SK-N-SH treated with all-trans-retinoic acid at 6 μM for 48 hours (cell line): ENCODE measurements around the gene SLC34A1.

ENCODE experiments used
- ATAC-seq: fragments of 200-7000 bp; cut with Tn5 transposase; 3 replicates; pipeline ENCODE4 v1.9.1; 2020; ENCODE audit warnings: mild to moderate bottlenecking, moderate library complexity
- ARNTL ChIP-seq: fragments of 450-650 bp; formaldehyde crosslinking; IDR thresholded peaks from 2 replicates; pipeline ENCODE4 v1.5.0; 2020; ENCODE audit warnings: low read depth, mild to moderate bottlenecking, moderate library complexity, borderline replicate concordance
- BACH2 ChIP-seq: fragments of 250-450 bp; sonication (Bioruptor Pico); IDR thresholded peaks from 2 replicates; pipeline ENCODE4 v1.9.0; 2021; ENCODE audit warnings: mild to moderate bottlenecking, borderline replicate concordance
- CREB5 ChIP-seq: fragments of 250-450 bp; sonication (Bioruptor Pico); IDR thresholded peaks from 2 replicates; pipeline ENCODE4 v1.5.1; 2020; ENCODE audit warnings: low read depth, mild to moderate bottlenecking, moderate library complexity
- CSDC2 ChIP-seq: fragments of 250-450 bp; sonication (Bioruptor Pico); IDR thresholded peaks from 2 replicates; pipeline ENCODE4 v1.5.0; 2020; ENCODE audit warnings: mild to moderate bottlenecking, moderate library complexity
- CSRNP3 ChIP-seq: fragments of 250-450 bp; sonication (Bioruptor Pico); IDR thresholded peaks from 2 replicates; pipeline ENCODE4 v1.5.1; 2021; ENCODE audit warnings: mild to moderate bottlenecking, moderate library complexity
- ESRRG ChIP-seq: fragments of 250-450 bp; sonication (Bioruptor Pico); IDR thresholded peaks from 2 replicates; pipeline ENCODE4 v1.6.1; 2021; ENCODE audit warnings: mild to moderate bottlenecking
- GLIS3 ChIP-seq: fragments of 250-450 bp; sonication (Bioruptor Pico); IDR thresholded peaks from 2 replicates; pipeline ENCODE4 v1.5.0; 2020; ENCODE audit warnings: mild to moderate bottlenecking, moderate library complexity
- ISL1 ChIP-seq: fragments of 250-450 bp; sonication (Bioruptor Pico); IDR thresholded peaks from 2 replicates; pipeline ENCODE4 v2.1.2; 2022; ENCODE audit warnings: mild to moderate bottlenecking, moderate library complexity
- OSR1 ChIP-seq: fragments of 250-450 bp; sonication (Bioruptor Pico); IDR thresholded peaks from 2 replicates; pipeline ENCODE4 v1.8.0; 2022; ENCODE audit warnings: moderate library complexity, mild to moderate bottlenecking, inconsistent platforms
- PATZ1 ChIP-seq: fragments of 250-450 bp; sonication (Bioruptor Pico); IDR thresholded peaks from 2 replicates; pipeline ENCODE4 v1.8.0; 2020; ENCODE audit warnings: mild to moderate bottlenecking, moderate library complexity, borderline replicate concordance
- POU6F1 ChIP-seq: fragments of 250-450 bp; sonication (Bioruptor Pico); IDR thresholded peaks from 2 replicates; pipeline ENCODE4 v1.8.0; 2021; ENCODE audit warnings: low read depth, mild to moderate bottlenecking, moderate library complexity, borderline replicate concordance
- PPARA ChIP-seq: fragments of 250-450 bp; sonication (Bioruptor Pico); IDR thresholded peaks from 2 replicates; pipeline ENCODE4 v1.5.0; 2020; ENCODE audit warnings: mild to moderate bottlenecking, borderline replicate concordance
- RARB ChIP-seq: fragments of 250-450 bp; sonication (Bioruptor Pico); IDR thresholded peaks from 2 replicates; pipeline ENCODE4 v1.8.0; 2021; ENCODE audit warnings: mild to moderate bottlenecking, moderate library complexity
- SNAI2 ChIP-seq: fragments of 250-450 bp; sonication (Bioruptor Pico); IDR thresholded peaks from 2 replicates; pipeline ENCODE4 v1.5.0; 2020; ENCODE audit warnings: mild to moderate bottlenecking, moderate library complexity
- TCF4 ChIP-seq: fragments of 250-450 bp; sonication (Bioruptor Pico); IDR thresholded peaks from 2 replicates; pipeline ENCODE4 v1.8.0; 2021; ENCODE audit warnings: mild to moderate bottlenecking, moderate library complexity, borderline replicate concordance
- TOX ChIP-seq: fragments of 250-450 bp; sonication (Bioruptor Pico); IDR thresholded peaks from 2 replicates; pipeline ENCODE4 v1.8.0; 2021; ENCODE audit warnings: mild to moderate bottlenecking, moderate library complexity, borderline replicate concordance
- TSHZ2 ChIP-seq: fragments of 250-450 bp; sonication (Bioruptor Pico); IDR thresholded peaks from 2 replicates; pipeline ENCODE4 v1.5.0; 2020; ENCODE audit warnings: mild to moderate bottlenecking, moderate library complexity
- ZFP3 ChIP-seq: fragments of 250-450 bp; sonication (Bioruptor Pico); IDR thresholded peaks from 2 replicates; pipeline ENCODE4 v1.5.0; 2020; ENCODE audit warnings: mild to moderate bottlenecking, moderate library complexity
- ZNF565 ChIP-seq: fragments of 450-650 bp; formaldehyde crosslinking; conservative IDR thresholded peaks from 2 replicates; pipeline ENCODE4 v1.5.0; 2020; ENCODE audit warnings: low read depth, mild to moderate bottlenecking, moderate library complexity
- ZNF70 ChIP-seq: fragments of 450-650 bp; formaldehyde crosslinking; IDR thresholded peaks from 2 replicates; pipeline ENCODE4 v1.5.0; 2020; ENCODE audit warnings: mild to moderate bottlenecking, moderate library complexity
- ZNF8 ChIP-seq: fragments of 450-650 bp; formaldehyde crosslinking; IDR thresholded peaks from 2 replicates; pipeline ENCODE4 v1.5.0; 2020; ENCODE audit warnings: mild to moderate bottlenecking, moderate library complexity

Gene SLC34A1

GRCh38 chr5:177366528-177367322 lies 17.5 kb upstream of the SLC34A1 start:
- TF ChIP-seq ZNF565 = no peak
- no peak for TF ChIP-seq OSR1 (CRISPR knock-in tag)
- no peak for TF ChIP-seq ESRRG (CRISPR knock-in tag)
- TF ChIP-seq ZNF8 (CRISPR knock-in tag) = no peak
- TF ChIP-seq BACH2 = no peak
- TF ChIP-seq PPARA (CRISPR knock-in tag) = no peak
- no peak for TF ChIP-seq TOX (CRISPR knock-in tag)
- TF ChIP-seq CSDC2 = no peak
- TF ChIP-seq ZFP3 (CRISPR knock-in tag) = no peak
- ATAC-seq = peak; percentile 92

GRCh38 chr5:177367323-177367848 lies 16.8 kb upstream of the SLC34A1 start:
- no peak for TF ChIP-seq ARNTL
- TF ChIP-seq PATZ1 (CRISPR knock-in tag) = no peak
- no peak for TF ChIP-seq POU6F1 (CRISPR knock-in tag)
- no peak for TF ChIP-seq RARB (CRISPR knock-in tag)
- no peak for TF ChIP-seq CSRNP3 (CRISPR knock-in tag)
- TF ChIP-seq ESRRG (CRISPR knock-in tag) = no peak
- TF ChIP-seq SNAI2 = no peak
- TF ChIP-seq BACH2 = no peak
- no peak for TF ChIP-seq ISL1
- TF ChIP-seq ZNF565 = no peak
- no peak for TF ChIP-seq GLIS3 (CRISPR knock-in tag)
- no peak for TF ChIP-seq ZNF70 (CRISPR knock-in tag)
- no peak for TF ChIP-seq TSHZ2 (CRISPR knock-in tag)
- no peak for TF ChIP-seq TOX (CRISPR knock-in tag)
- TF ChIP-seq ZFP3 (CRISPR knock-in tag) = no peak
- no peak for TF ChIP-seq ZNF8 (CRISPR knock-in tag)
- no peak for TF ChIP-seq TCF4
- no peak for TF ChIP-seq CREB5 (CRISPR knock-in tag)
- peak; percentile 9; the same call in 1 of the 3 replicates for ATAC-seq
